Endothelial cell (in vitro differentiated cells): ENCODE measurements around the gene PACRG. TPM values are rescaled to one million over a fixed set of nuclear protein-coding genes. Genes with fewer than 3 reads are reported as not detected.

Experiments
- DNase-seq: peaks from one replicate; pipeline ENCODE4 v3.0.0; 2021; ENCODE audit warnings: low spot score
- H3K27ac Mint-ChIP-seq: one replicate; pipeline ENCODE4 v1.8.0; 2021; ENCODE audit warnings: mixed read lengths, inconsistent platforms; ENCODE audit not compliant: unreplicated experiment
- H3K27me3 Mint-ChIP-seq: one replicate; pipeline ENCODE4 v1.8.0; 2021; ENCODE audit warnings: mild to moderate bottlenecking, moderate library complexity, mixed read lengths, inconsistent platforms; ENCODE audit not compliant: unreplicated experiment
- H3K36me3 Mint-ChIP-seq: one replicate; pipeline ENCODE4 v1.8.0; 2021; ENCODE audit warnings: mild to moderate bottlenecking, low read depth, mixed read lengths, inconsistent platforms; ENCODE audit not compliant: unreplicated experiment
- H3K4me1 Mint-ChIP-seq: one replicate; pipeline ENCODE4 v1.8.0; 2021; ENCODE audit warnings: mild to moderate bottlenecking, mixed read lengths, inconsistent platforms; ENCODE audit not compliant: unreplicated experiment
- H3K4me3 Mint-ChIP-seq: one replicate; pipeline ENCODE4 v1.8.0; 2021; ENCODE audit warnings: mild to moderate bottlenecking, mixed read lengths, inconsistent platforms; ENCODE audit not compliant: unreplicated experiment
- H3K9me3 Mint-ChIP-seq: one replicate; pipeline ENCODE4 v1.8.0; 2021; ENCODE audit warnings: mixed read lengths, inconsistent platforms; ENCODE audit not compliant: unreplicated experiment
- CTCF ChIP-seq: fragments of 200-600 bp; sonication (generic); IDR thresholded peaks from one replicate; pipeline ENCODE4 v1.5.0; 2021; ENCODE audit warnings: antibody characterized with exemption; ENCODE audit not compliant: unreplicated experiment
- total RNA-seq: library from RNA; stranded (reverse); fragmentation: NEBNext Ultra II Directional; extraction: Animal tissue kit (Norgen Biotek cat#: 25700); gene quantifications from one replicate; pipeline ENCODE4 v1.2.1, GENCODE V29; 2021; ENCODE audit not compliant: unreplicated experiment

Gene PACRG
- total RNA-seq, 1 donor from 2014 or later: 1.1 TPM

- H3K36me3 Mint-ChIP-seq: no peaks in the 10 kb centered on the region
- no peak for DNase-seq
- no peak overlapping the region for H3K4me3 Mint-ChIP-seq
- peaks cover 9% of the 10 kb centered on the region for H3K4me1 Mint-ChIP-seq
- H3K27me3 Mint-ChIP-seq: peaks cover 4% of the 10 kb centered on the region
- no peaks in the 10 kb centered on the region for H3K9me3 Mint-ChIP-seq
- TF ChIP-seq CTCF: no peak
- H3K27ac Mint-ChIP-seq: no peak overlapping the region
Observed at GRCh38 chr6:163226836-163227485, 499.2 kb downstream of the PACRG start.

GRCh38 chr6:163228041-163228440 is 500.3 kb downstream of the PACRG start:
- no peak overlapping the region for H3K27ac Mint-ChIP-seq
- no peaks in the 10 kb centered on the region for H3K9me3 Mint-ChIP-seq
- H3K36me3 Mint-ChIP-seq: no peaks in the 10 kb centered on the region
- TF ChIP-seq CTCF: no peak
- no peak for DNase-seq
- peaks cover 17% of the 10 kb centered on the region for H3K4me1 Mint-ChIP-seq
- peaks cover 5% of the 10 kb centered on the region for H3K27me3 Mint-ChIP-seq
- no peak overlapping the region for H3K4me3 Mint-ChIP-seq

- DNase-seq: no peak
- Mint-ChIP-seq H3K27me3 (peaks cover 6% of the 10 kb centered on the region), H3K36me3 (no peaks in the 10 kb centered on the region), H3K4me1 (peaks cover 19% of the 10 kb centered on the region), H3K27ac (no peak overlapping the region), H3K9me3 (no peaks in the 10 kb centered on the region), H3K4me3 (no peak overlapping the region)
- no peak for TF ChIP-seq CTCF
Observed at GRCh38 chr6:163229050-163229449, 501.3 kb downstream of the PACRG start.

DNA sequence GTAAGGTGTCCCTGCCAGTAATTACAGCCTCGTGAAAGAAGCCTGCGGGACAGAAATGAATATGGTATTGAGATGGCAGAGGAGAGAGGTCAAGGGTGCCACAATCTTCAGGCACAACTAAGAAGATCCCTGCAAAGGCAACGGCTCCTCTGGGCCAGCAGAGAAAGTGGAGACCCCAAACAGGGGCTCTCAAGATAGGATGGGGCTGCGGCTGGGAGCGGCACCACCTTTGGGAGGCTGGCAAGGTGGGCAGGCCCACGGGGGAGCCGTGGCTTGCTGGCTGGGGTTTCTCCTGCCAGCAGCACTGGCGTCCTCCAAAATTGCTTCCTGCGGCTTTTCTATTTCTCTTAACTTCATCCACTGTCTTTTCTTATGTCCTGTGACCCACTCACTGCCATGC is 503.1 kb downstream of the PACRG start:
- Mint-ChIP-seq H3K9me3 (no peaks in the 10 kb centered on the region), H3K36me3 (no peaks in the 10 kb centered on the region), H3K4me1 (peaks cover 19% of the 10 kb centered on the region), H3K27me3 (peaks cover 5% of the 10 kb centered on the region), H3K27ac (no peak overlapping the region), H3K4me3 (no peak overlapping the region)
- TF ChIP-seq CTCF: no peak
- no peak for DNase-seq

DNA sequence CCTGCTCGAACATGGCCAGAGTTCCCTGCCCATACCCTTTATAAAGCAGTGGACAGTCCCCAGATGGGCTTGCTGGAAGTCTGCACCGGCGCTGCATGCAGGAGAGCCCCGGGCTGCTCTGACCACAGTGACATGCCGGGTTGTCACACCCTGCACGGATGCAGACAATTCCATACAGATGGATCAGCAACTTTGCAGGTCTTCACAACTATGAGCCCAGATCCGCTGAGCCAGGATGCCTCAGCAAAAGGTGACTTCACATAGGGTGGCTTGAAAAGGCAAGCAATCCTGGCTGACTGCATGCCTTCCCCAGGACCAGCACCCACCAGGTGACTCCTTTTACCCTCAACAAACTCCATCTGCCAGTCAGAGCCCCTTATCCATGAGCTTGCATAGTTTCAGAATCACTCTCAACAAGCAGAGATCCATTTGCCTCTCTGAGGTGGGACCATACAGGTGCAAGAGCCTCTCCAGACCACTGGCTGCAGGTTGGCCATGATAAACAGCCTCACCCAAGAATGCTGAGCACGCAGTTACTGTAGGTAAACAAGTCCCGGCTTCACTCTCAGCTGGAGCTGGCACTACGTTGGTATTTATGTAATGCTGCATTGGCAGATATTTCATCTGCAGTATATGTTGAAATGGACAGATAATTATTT is 503.7 kb downstream of the PACRG start:
- Mint-ChIP-seq H3K4me3 (no peak overlapping the region), H3K36me3 (no peaks in the 10 kb centered on the region), H3K27me3 (peaks cover 3% of the 10 kb centered on the region), H3K27ac (no peak overlapping the region), H3K9me3 (no peaks in the 10 kb centered on the region), H3K4me1 (peaks cover 19% of the 10 kb centered on the region)
- TF ChIP-seq CTCF: no peak
- no peak for DNase-seq
